OCI-LY3 (cell line): ENCODE measurements around the gene DPYSL4.

Experiments
- H2AFZ ChIP-seq: fragments of 200-600, 300-600 bp; shearing (Covaris generic); 2 replicates; pipeline ENCODE4 v1.6.0; 2014; ENCODE audit warnings: antibody characterized with exemption, low read depth, low read length
- H3K27ac ChIP-seq: fragments of 200-600, 300-600 bp; sonication (generic); 2 replicates; pipeline ENCODE4 v1.5.1; 2014; ENCODE audit warnings: mild to moderate bottlenecking, low read length, moderate library complexity, mixed read lengths
- H3K27me3 ChIP-seq: fragments of 200-600, 300-600 bp; sonication (generic); 2 replicates; pipeline ENCODE4 v1.6.1; 2014; ENCODE audit warnings: low read depth, low read length, mixed read lengths
- H3K36me3 ChIP-seq: fragments of 200-600, 300-600 bp; sonication (generic); replicated peaks from 2 replicates; pipeline ENCODE3; 2014; ENCODE audit warnings: low read depth, low read length, mixed read lengths
- H3K4me1 ChIP-seq: fragments of 300-600, 200-600 bp; sonication (generic); 2 replicates; pipeline ENCODE4 v1.6.1; 2014; ENCODE audit warnings: low read length, mixed read lengths
- H3K4me2 ChIP-seq: fragments of 200-600, 300-600 bp; sonication (generic); 2 replicates; pipeline ENCODE4 v1.6.1; 2014; ENCODE audit warnings: low read length, mixed read lengths
- H3K4me3 ChIP-seq: fragments of 300-600, 200-600 bp; sonication (generic); 2 replicates; pipeline ENCODE4 v1.5.1; 2014; ENCODE audit warnings: antibody characterized with exemption, mild to moderate bottlenecking, low read length, moderate library complexity
- H3K79me2 ChIP-seq: fragments of 300-600, 200-600 bp; shearing (Covaris generic); 2 replicates; pipeline ENCODE4 v1.6.1; 2014; ENCODE audit warnings: mild to moderate bottlenecking, low read length, mixed read lengths
- H3K9ac ChIP-seq: fragments of 300-600, 200-600 bp; shearing (Covaris generic); 2 replicates; pipeline ENCODE4 v1.6.0; 2014; ENCODE audit warnings: mild to moderate bottlenecking, low read length, moderate library complexity
- H3K9me3 ChIP-seq: fragments of 200-600, 300-600 bp; shearing (Covaris generic); 2 replicates; pipeline ENCODE4 v1.6.1; 2014; ENCODE audit warnings: low read length, mixed read lengths; ENCODE audit not compliant: insufficient read depth
- H4K20me1 ChIP-seq: fragments of 200-600, 300-600 bp; sonication (generic); 2 replicates; pipeline ENCODE4 v1.6.1; 2016; ENCODE audit warnings: low read length, mixed read lengths; ENCODE audit not compliant: insufficient read depth
- EZH2phosphoT487 ChIP-seq: fragments of 200-600 bp; shearing (Covaris generic); IDR thresholded peaks from 2 replicates; pipeline ENCODE4 v1.6.1; 2018; ENCODE audit warnings: antibody characterized with exemption, mixed run types, low read depth
- TF ChIP-seq, protein P1 (sequence below): fragments of 200-600, 300-600 bp; sonication (generic); IDR thresholded peaks from 2 replicates; pipeline ENCODE4 v1.5.1; 2014; ENCODE audit warnings: antibody characterized with exemption, low read length, low read depth

DPYSL4 gene

DNA sequence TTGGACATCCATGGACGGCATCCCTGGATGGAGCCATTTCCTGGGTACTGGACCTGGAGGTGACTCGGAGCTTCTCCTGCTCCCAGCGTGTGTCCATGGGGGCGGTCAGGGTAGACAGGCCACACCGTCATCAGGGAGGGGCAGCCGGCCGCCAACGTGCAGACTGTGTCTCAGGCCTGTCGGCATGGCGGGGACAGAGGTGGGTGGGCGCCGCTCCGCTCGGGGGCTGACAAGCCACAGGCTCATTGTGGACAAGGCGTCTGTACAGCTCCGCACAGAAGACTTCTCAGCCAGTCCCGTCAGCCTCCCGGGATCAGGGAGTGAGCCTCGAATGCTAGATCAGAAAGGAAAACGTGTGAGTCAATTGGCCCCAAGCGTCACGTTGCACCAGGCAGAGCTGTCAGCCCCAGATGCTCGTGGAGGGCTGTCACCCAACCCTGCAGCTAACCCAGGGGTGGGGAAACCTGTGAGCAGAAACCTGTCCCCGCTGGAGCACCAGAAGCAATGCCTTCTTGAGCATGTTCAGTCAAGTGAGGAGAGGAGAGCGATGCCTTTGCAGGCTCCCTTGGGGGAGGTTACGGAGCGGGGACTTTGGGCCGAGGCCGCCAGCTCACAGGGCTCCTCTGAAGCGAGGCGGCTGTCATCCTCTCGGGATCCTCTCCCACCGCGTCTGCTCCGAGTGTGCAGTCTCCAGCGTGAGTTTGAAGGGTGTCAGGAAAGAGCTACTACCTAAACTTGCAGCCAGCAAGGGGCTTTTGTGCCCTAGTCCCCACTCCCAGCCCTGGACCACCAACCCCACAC lies 16.0 kb upstream of the DPYSL4 start:
- H3K9ac ChIP-seq, result no peak overlapping the region
- no peak overlapping the region for H3K27ac ChIP-seq
- no peak overlapping the region for H3K4me3 ChIP-seq
- H2AFZ ChIP-seq, result no peak overlapping the region
- TF ChIP-seq, protein P1, sequence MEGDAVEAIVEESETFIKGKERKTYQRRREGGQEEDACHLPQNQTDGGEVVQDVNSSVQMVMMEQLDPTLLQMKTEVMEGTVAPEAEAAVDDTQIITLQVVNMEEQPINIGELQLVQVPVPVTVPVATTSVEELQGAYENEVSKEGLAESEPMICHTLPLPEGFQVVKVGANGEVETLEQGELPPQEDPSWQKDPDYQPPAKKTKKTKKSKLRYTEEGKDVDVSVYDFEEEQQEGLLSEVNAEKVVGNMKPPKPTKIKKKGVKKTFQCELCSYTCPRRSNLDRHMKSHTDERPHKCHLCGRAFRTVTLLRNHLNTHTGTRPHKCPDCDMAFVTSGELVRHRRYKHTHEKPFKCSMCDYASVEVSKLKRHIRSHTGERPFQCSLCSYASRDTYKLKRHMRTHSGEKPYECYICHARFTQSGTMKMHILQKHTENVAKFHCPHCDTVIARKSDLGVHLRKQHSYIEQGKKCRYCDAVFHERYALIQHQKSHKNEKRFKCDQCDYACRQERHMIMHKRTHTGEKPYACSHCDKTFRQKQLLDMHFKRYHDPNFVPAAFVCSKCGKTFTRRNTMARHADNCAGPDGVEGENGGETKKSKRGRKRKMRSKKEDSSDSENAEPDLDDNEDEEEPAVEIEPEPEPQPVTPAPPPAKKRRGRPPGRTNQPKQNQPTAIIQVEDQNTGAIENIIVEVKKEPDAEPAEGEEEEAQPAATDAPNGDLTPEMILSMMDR, result no peak
- TF ChIP-seq EZH2phosphoT487, result no peak
- H3K4me2 ChIP-seq, result no peak overlapping the region
- no peaks in the 10 kb centered on the region for H3K27me3 ChIP-seq
- no peaks in the 10 kb centered on the region for H3K79me2 ChIP-seq
- no peaks in the 10 kb centered on the region for H3K9me3 ChIP-seq
- no peaks in the 10 kb centered on the region for H3K36me3 ChIP-seq
- H3K4me1 ChIP-seq, result no peaks in the 10 kb centered on the region
- H4K20me1 ChIP-seq, result no peaks in the 10 kb centered on the region

DNA sequence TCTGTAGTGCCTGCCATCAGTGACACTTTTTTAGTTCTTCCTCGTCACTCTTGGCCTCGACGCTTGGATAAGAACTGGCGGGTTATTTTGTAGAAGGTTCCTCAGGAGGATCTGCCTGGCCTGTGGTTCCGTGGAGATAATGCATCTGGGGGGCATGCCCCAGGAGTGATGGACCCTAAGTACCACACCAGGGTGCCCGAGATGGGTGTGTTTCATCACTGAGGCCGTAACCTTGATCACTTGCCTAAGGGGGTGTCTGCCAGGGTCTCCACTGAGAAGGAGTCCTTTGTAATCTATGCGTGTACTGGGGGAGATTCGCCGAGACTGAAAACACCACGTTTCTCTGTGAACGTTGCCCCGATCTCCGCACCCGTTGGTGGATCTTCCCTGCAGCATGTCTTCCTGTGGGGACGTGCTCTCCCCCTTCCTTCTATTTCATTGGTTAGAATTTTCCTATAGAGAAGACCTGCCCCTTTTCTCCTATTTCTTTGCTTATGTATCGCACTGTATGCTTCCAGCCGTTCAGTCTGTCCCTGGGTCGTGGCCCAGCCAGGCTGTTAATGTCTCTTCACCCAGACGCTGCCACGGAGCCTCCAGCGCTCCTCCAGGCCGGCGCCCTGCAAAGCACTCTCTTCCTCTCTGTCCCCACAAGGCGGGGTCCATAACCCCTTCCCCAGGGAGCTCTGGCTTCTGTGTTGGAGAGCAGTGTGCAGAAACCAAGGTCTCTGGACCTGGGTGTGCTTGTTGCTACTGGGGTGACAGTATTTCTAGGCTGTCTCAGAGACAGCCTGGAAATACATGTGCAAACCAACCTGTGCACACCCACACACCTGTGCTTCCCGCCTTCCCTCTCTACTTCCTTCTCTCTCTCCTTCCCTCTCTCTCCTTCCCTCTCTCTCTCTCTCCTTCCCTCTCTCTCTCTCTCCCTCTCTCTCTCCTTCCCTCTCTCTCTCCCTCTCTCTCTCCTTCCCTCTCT lies 14.4 kb upstream of the DPYSL4 start:
- Histone ChIP-seq H3K27me3 (no peaks in the 10 kb centered on the region), H3K4me2 (no peak overlapping the region), H3K4me1 (no peaks in the 10 kb centered on the region), H2AFZ (no peak overlapping the region), H4K20me1 (no peaks in the 10 kb centered on the region), H3K9ac (no peak overlapping the region), H3K36me3 (no peaks in the 10 kb centered on the region), H3K27ac (no peak overlapping the region), H3K79me2 (no peaks in the 10 kb centered on the region), H3K4me3 (no peak overlapping the region), H3K9me3 (no peaks in the 10 kb centered on the region)
- TF ChIP-seq EZH2phosphoT487, result no peak

DNA sequence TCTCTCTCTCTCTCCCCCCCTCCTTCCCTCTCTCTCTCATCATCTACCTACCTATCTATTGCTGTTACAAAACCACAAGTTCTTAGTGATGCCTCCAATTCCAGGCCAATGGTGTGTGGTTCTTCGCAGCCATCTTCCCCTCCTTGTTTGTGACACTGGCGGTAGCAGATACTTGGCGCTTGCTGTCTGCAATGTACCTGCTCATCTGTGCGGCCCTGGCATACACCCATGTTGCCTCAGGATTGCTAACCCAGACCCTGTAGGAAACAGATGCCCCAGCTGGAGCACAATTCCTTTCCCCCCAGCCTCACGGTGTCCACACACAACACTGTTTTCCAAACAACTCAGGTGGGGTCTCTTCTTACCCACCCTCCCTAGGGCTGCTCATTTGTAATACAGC lies 13.6 kb upstream of the DPYSL4 start:
- Histone ChIP-seq H3K36me3 (no peaks in the 10 kb centered on the region), H4K20me1 (no peaks in the 10 kb centered on the region), H3K27me3 (no peaks in the 10 kb centered on the region), H3K9ac (no peak overlapping the region), H3K4me3 (no peak overlapping the region), H3K9me3 (no peaks in the 10 kb centered on the region), H3K4me2 (no peak overlapping the region), H3K27ac (no peak overlapping the region), H3K79me2 (no peaks in the 10 kb centered on the region), H3K4me1 (no peaks in the 10 kb centered on the region), H2AFZ (no peak overlapping the region)
- no peak for TF ChIP-seq EZH2phosphoT487
- TF ChIP-seq, protein P1, result no peak

DNA sequence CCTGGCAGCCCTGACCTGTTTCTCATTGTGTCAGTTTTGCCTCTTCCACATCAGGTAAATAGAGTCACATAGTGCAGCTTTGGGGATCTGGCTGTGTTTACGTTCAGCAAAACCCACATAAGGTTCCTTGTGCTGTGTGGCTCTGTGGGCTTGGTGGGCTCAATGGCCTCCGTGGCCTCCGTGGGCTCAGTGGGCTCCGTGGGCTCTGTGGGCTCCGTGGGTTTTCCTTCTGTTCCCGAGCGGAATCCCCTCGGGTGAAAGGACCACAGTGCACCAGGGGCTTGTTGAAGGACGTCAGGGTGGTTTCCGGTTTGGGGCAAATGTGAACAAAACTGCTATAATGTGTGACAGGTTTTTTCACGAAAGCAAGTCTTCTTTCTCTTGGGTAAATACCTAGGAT lies 12.5 kb upstream of the DPYSL4 start:
- Histone ChIP-seq H3K9me3 (no peaks in the 10 kb centered on the region), H3K4me2 (no peak overlapping the region), H3K9ac (no peak overlapping the region), H4K20me1 (no peaks in the 10 kb centered on the region), H3K4me3 (no peak overlapping the region), H3K27me3 (no peaks in the 10 kb centered on the region), H3K36me3 (no peaks in the 10 kb centered on the region), H2AFZ (no peak overlapping the region), H3K27ac (no peak overlapping the region), H3K4me1 (no peaks in the 10 kb centered on the region), H3K79me2 (no peaks in the 10 kb centered on the region)
- TF ChIP-seq EZH2phosphoT487, result no peak
- TF ChIP-seq, protein P1, result no peak
